Fibroblast of the aortic adventitia (primary cell): Measurements from ENCODE around the gene TMEM198. TPM values are rescaled to one million over a fixed set of nuclear protein-coding genes. Genes with fewer than 3 reads are reported as not detected.

Source experiments
- DNase-seq: peaks from one replicate; pipeline ENCODE4 v3.0.0-alpha.2; 2010; ENCODE audit warnings: low read depth
- H3K4me3 ChIP-seq: 2 replicates; pipeline ENCODE4 v1.5.1; 2011; ENCODE audit warnings: low read depth, mild to moderate bottlenecking, control low read depth, low read length, moderate library complexity
- CTCF ChIP-seq: IDR thresholded peaks from 2 replicates; pipeline ENCODE4 v1.5.1; 2011; ENCODE audit warnings: mild to moderate bottlenecking, low read length, control low read depth, inconsistent platforms; ENCODE audit not compliant: insufficient read depth
- total RNA-seq: library from RNA; depleted of rRNA; stranded (reverse); fragments of >200 nt; gene quantifications from 2 replicates; pipeline ENCODE4 v1.2.3, GENCODE V29; 2012; ENCODE audit warnings: low replicate concordance

The TMEM198 gene
- total RNA-seq, 1 donor, result 1.1 TPM

GRCh38 chr2:219526320-219527075 lies 17.3 kb upstream of the TMEM198 start:
- no peak for DNase-seq
- H3K4me3 ChIP-seq, result no peak overlapping the region
- no peak for TF ChIP-seq CTCF

GRCh38 chr2:219527076-219527394 lies 16.8 kb upstream of the TMEM198 start:
- TF ChIP-seq CTCF, result no peak
- no peak overlapping the region for H3K4me3 ChIP-seq
- no peak for DNase-seq

GRCh38 chr2:219527472-219527871 lies 16.4 kb upstream of the TMEM198 start:
- H3K4me3 ChIP-seq, result no peak overlapping the region
- TF ChIP-seq CTCF, result no peak
- DNase-seq, result no peak

DNA sequence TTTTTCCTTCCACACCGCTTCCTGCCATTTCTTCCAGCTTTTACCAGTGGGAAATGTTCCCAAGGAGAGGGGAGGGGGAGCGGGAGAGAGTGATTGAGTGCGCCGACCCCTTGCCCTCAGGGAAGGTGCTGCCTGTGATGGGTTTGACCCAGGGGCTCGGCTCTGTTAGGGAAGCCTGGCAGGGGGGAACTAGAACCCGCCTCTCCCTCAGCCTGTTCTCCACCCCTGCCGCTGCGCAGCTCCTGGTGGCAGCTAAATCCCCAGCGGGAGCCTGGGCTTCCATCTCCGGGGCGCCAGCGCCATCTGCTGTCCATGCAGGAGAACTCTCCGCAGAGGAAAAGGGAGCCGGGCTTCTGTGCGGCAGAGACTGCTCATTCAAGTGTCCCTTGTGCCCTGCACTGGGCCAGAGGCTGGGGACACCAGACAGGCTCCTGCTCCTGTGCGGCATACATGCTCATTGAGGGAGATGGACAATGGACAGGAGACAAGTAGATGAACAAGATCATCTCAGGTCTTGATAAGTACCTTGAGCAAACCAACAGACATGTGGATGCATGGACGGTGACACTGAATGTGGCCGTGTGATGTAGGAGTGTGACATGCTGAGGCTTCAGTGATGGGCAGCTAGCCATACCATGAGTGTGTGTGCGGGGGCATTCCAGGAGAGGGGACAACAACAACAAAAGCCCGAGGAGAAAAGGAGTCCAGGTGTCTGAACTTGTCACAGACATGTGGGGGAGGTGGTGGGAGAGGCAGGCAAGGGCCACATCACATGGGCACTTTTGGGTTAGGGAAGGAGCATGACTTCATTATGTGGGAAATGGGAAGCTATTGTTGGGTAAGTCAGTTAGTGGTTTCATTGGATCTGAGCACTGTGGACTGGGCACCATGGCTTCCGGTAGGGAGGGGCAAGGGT lies 13.5 kb upstream of the TMEM198 start:
- peak; percentile 85 for DNase-seq
- TF ChIP-seq CTCF, result peak; percentile 97
- H3K4me3 ChIP-seq, result peak overlapping the region; percentile 48

DNA sequence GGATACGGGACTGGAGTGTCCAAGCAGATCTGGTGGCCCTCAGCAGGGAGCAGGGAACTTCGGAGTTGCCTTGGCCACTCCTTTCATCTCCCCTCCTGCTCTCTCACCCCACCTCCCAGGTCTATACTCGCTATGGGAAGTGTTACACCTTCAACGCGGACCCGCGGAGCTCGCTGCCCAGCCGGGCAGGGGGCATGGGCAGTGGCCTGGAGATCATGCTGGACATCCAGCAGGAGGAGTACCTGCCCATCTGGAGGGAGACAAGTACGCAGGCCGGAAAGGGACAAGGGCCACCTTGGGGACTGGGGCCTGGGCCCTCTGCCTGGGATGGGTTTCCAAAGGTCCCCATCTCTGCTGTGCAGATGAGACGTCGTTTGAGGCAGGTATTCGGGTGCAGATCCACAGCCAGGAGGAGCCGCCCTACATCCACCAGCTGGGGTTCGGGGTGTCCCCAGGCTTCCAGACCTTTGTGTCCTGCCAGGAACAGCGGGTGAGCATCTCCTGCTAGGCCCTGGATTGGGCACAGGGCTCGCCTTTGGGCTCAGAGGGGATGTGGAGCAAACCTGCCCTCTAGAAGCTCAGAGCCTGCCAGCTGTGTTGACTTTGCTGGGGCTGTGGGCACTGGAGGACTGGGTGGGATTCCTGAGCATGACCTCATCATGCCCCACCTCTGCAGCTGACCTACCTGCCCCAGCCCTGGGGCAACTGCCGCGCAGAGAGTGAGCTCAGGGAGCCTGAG lies 12.0 kb upstream of the TMEM198 start:
- DNase-seq, result no peak
- no peak overlapping the region for H3K4me3 ChIP-seq
- TF ChIP-seq CTCF, result no peak

- H3K4me3 ChIP-seq, result no peak overlapping the region
- DNase-seq, result no peak
- no peak for TF ChIP-seq CTCF
These were observed 11.5 kb upstream of the TMEM198 start for GRCh38 chr2:219532378-219532649.
